DND-41 (cell line): ENCODE data around the gene QPCT.
A peak's percentile ranks its signal among the peaks of the same experiment; 100 is the strongest.

ENCODE experiments used
- ATAC-seq: fragments of 200-7000 bp; cut with Tn5 transposase; 3 replicates; pipeline ENCODE4 v1.9.1; 2021; ENCODE audit warnings: low read depth; ENCODE audit not compliant: insufficient read depth
- DNase-seq: peaks from one replicate; pipeline ENCODE4 v3.0.0-alpha.2; 2020
- H2AFZ ChIP-seq: 2 replicates; pipeline ENCODE4 v1.6.0; 2012; ENCODE audit warnings: low read depth, low read length
- H3K27ac ChIP-seq: 2 replicates; pipeline ENCODE4 v1.5.1; 2012; ENCODE audit warnings: low read length, inconsistent platforms
- H3K27me3 ChIP-seq: fragments of 200-600 bp; sonication (generic); 2 replicates; pipeline ENCODE4 v1.6.0; 2012; ENCODE audit warnings: low read length, mild to moderate bottlenecking, inconsistent platforms; ENCODE audit not compliant: insufficient read depth, poor library complexity
- H3K36me3 ChIP-seq: 2 replicates; pipeline ENCODE4 v1.5.1; 2012; ENCODE audit warnings: low read length, inconsistent platforms; ENCODE audit not compliant: insufficient read depth
- H3K4me1 ChIP-seq: 2 replicates; pipeline ENCODE4 v1.5.1; 2012; ENCODE audit warnings: mild to moderate bottlenecking, low read length; ENCODE audit not compliant: insufficient read depth
- H3K4me2 ChIP-seq: 2 replicates; pipeline ENCODE4 v1.6.0; 2012; ENCODE audit warnings: mild to moderate bottlenecking, moderate library complexity, low read length, inconsistent platforms; ENCODE audit not compliant: insufficient read depth
- H3K4me3 ChIP-seq, 2 experiments: fragments of 200-600 bp in 1 of 2; shearing (Covaris generic) in 1 of 2; 2 replicates each; pipeline ENCODE4 v1.5.1; 2012 to 2016; ENCODE audit warnings: inconsistent platforms in 2 of 2, low read length in 2 of 2, mild to moderate bottlenecking in 2 of 2, low read depth in 1 of 2, moderate library complexity in 1 of 2
- H3K79me2 ChIP-seq: 2 replicates; pipeline ENCODE4 v1.6.0; 2012; ENCODE audit warnings: low read length, inconsistent platforms; ENCODE audit not compliant: insufficient read depth
- H3K9ac ChIP-seq: 2 replicates; pipeline ENCODE4 v1.6.0; 2012; ENCODE audit warnings: low read depth, mild to moderate bottlenecking, inconsistent platforms, low read length, moderate library complexity
- H3K9me3 ChIP-seq: 2 replicates; pipeline ENCODE4 v1.5.1; 2012; ENCODE audit warnings: low read length, moderate library complexity, mild to moderate bottlenecking, inconsistent platforms; ENCODE audit not compliant: insufficient read depth, severe bottlenecking
- H4K20me1 ChIP-seq: 2 replicates; pipeline ENCODE4 v1.6.0; 2012; ENCODE audit warnings: low read length; ENCODE audit not compliant: insufficient read depth
- EZH2 ChIP-seq: IDR thresholded peaks from 3 replicates; pipeline ENCODE4 v1.6.1; 2012; ENCODE audit warnings: borderline replicate concordance, low read depth, mild to moderate bottlenecking, moderate library complexity, low read length, inconsistent platforms; ENCODE audit not compliant: severe bottlenecking
- TF ChIP-seq, protein P1 (sequence below): IDR thresholded peaks from 2 replicates; pipeline ENCODE4 v1.5.1; 2012; ENCODE audit warnings: borderline replicate concordance, low read length, moderate library complexity, mild to moderate bottlenecking; ENCODE audit not compliant: poor library complexity, severe bottlenecking; ENCODE audit errors: extremely low read depth

Gene QPCT

GRCh38 chr2:37302701-37303252 is 41.7 kb upstream of the QPCT start:
- ATAC-seq = no peak
- H3K4me2 ChIP-seq = no peak overlapping the region
- H3K27ac ChIP-seq = no peak overlapping the region
- no peak for DNase-seq
- TF ChIP-seq EZH2 = no peak
- TF ChIP-seq, protein P1, sequence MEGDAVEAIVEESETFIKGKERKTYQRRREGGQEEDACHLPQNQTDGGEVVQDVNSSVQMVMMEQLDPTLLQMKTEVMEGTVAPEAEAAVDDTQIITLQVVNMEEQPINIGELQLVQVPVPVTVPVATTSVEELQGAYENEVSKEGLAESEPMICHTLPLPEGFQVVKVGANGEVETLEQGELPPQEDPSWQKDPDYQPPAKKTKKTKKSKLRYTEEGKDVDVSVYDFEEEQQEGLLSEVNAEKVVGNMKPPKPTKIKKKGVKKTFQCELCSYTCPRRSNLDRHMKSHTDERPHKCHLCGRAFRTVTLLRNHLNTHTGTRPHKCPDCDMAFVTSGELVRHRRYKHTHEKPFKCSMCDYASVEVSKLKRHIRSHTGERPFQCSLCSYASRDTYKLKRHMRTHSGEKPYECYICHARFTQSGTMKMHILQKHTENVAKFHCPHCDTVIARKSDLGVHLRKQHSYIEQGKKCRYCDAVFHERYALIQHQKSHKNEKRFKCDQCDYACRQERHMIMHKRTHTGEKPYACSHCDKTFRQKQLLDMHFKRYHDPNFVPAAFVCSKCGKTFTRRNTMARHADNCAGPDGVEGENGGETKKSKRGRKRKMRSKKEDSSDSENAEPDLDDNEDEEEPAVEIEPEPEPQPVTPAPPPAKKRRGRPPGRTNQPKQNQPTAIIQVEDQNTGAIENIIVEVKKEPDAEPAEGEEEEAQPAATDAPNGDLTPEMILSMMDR = no peak
- no peaks in the 10 kb centered on the region for H3K4me1 ChIP-seq
- H2AFZ ChIP-seq = no peak overlapping the region
- no peaks in the 10 kb centered on the region for H3K27me3 ChIP-seq
- H4K20me1 ChIP-seq = peaks cover 47% of the 10 kb centered on the region
- H3K36me3 ChIP-seq = peaks cover 10% of the 10 kb centered on the region; the same call in 1 of the 2 replicates
- peaks cover 98% of the 10 kb centered on the region for H3K79me2 ChIP-seq
- peaks cover 2% of the 10 kb centered on the region for H3K9me3 ChIP-seq
- no peak overlapping the region for H3K4me3 ChIP-seq
- no peak overlapping the region for H3K9ac ChIP-seq

DNA sequence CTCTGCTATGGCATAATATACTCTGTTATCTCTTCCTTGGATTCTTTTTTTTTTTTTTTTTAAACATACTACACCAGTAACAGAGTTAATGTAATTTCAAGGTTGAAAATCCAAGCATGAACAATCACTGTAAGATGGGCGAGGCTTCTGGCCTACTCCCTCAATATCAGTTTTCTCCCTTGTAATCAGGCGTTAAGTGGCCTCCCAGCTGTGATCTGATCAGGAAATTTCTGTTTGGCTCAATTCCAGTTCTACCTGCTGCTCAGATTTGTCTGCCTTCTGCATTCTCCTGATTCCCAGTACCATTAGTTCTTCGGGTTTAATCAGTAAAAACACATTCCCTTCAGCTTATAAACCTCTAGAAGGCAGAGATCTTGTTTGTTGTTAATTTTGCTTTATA is 38.4 kb upstream of the QPCT start:
- H3K4me3 ChIP-seq = no peak overlapping the region
- no peak for TF ChIP-seq EZH2
- TF ChIP-seq, protein P1 = no peak
- no peak overlapping the region for H2AFZ ChIP-seq
- peaks cover 2% of the 10 kb centered on the region for H3K9me3 ChIP-seq
- H3K27me3 ChIP-seq = no peaks in the 10 kb centered on the region
- H3K4me1 ChIP-seq = no peaks in the 10 kb centered on the region
- H3K9ac ChIP-seq = no peak overlapping the region
- DNase-seq = no peak
- H3K36me3 ChIP-seq = peaks cover 10% of the 10 kb centered on the region; the same call in 1 of the 2 replicates
- H3K27ac ChIP-seq = no peak overlapping the region
- no peak overlapping the region for H3K4me2 ChIP-seq
- ATAC-seq = no peak
- H4K20me1 ChIP-seq = peaks cover 48% of the 10 kb centered on the region
- H3K79me2 ChIP-seq = peaks cover 99% of the 10 kb centered on the region

- TF ChIP-seq, protein P1 = no peak
- no peak for TF ChIP-seq EZH2
- no peak overlapping the region for H2AFZ ChIP-seq
- ATAC-seq (no peak), DNase-seq (no peak)
- peaks cover 99% of the 10 kb centered on the region for H3K79me2 ChIP-seq
- no peak overlapping the region for H3K9ac ChIP-seq
- H3K9me3 ChIP-seq = peaks cover 2% of the 10 kb centered on the region
- no peaks in the 10 kb centered on the region for H3K27me3 ChIP-seq
- no peak overlapping the region for H3K27ac ChIP-seq
- H3K4me1 ChIP-seq = peaks cover 3% of the 10 kb centered on the region; the same call in 1 of the 2 replicates
- H3K4me2 ChIP-seq = no peak overlapping the region
- peaks cover 10% of the 10 kb centered on the region; the same call in 1 of the 2 replicates for H3K36me3 ChIP-seq
- peaks cover 44% of the 10 kb centered on the region for H4K20me1 ChIP-seq
- H3K4me3 ChIP-seq = no peak overlapping the region
These were observed 36.9 kb upstream of the QPCT start for GRCh38 chr2:37307500-37307899.

DNA sequence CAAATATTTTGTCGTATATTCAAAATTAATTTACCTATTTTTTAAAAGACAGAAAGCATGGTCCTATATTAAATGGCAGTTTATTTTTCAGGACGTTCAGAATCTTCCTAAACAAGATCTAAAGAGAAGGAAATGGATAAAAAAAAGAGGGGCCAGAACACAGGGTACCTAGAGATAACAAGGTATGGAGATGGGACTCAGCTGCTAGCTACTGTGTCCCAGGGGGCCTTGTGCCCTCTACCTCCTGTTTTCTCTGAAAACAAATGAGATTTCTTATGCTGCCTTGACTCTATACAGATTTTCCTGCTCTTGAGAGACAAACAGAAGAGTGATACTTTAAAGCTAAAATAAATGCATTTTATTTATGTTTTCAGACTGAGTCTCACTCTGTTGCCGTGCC is 29.1 kb upstream of the QPCT start:
- Histone ChIP-seq H3K4me3 (no peak overlapping the region), H3K4me1 (peaks cover 32% of the 10 kb centered on the region; the same call in 1 of the 2 replicates), H3K36me3 (peaks cover 24% of the 10 kb centered on the region), H3K27ac (no peak overlapping the region), H3K9me3 (no peaks in the 10 kb centered on the region), H2AFZ (no peak overlapping the region), H3K79me2 (peaks cover 100% of the 10 kb centered on the region), H3K4me2 (peak overlapping the region; percentile 43; the same call in 1 of the 2 replicates), H3K27me3 (no peaks in the 10 kb centered on the region), H4K20me1 (peaks cover 47% of the 10 kb centered on the region; the same call in 1 of the 2 replicates), H3K9ac (no peak overlapping the region)
- no peak for ATAC-seq
- no peak for DNase-seq
- TF ChIP-seq, protein P1 = no peak
- no peak for TF ChIP-seq EZH2
